Retinal pigment epithelial cell (primary cell): Measurements from ENCODE around the gene WASF2.
"Not testable (repeated sequence)": the region's sequence is repeated elsewhere in the genome, so short reads cannot be mapped to it uniquely, and the experiment has no call there.

Experiments
- DNase-seq: peaks from one replicate; pipeline ENCODE4 v3.0.0-alpha.2; 2010; ENCODE audit warnings: low read depth
- H3K4me3 ChIP-seq: 2 replicates; pipeline ENCODE4 v1.5.1; 2011; ENCODE audit warnings: mild to moderate bottlenecking, low read length, control low read depth, moderate library complexity
- CTCF ChIP-seq: conservative IDR thresholded peaks from 2 replicates; pipeline ENCODE4 v1.5.1; 2011; ENCODE audit warnings: low read depth, low read length, control low read depth, inconsistent platforms

Gene WASF2, protein sequence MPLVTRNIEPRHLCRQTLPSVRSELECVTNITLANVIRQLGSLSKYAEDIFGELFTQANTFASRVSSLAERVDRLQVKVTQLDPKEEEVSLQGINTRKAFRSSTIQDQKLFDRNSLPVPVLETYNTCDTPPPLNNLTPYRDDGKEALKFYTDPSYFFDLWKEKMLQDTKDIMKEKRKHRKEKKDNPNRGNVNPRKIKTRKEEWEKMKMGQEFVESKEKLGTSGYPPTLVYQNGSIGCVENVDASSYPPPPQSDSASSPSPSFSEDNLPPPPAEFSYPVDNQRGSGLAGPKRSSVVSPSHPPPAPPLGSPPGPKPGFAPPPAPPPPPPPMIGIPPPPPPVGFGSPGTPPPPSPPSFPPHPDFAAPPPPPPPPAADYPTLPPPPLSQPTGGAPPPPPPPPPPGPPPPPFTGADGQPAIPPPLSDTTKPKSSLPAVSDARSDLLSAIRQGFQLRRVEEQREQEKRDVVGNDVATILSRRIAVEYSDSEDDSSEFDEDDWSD

GRCh38 chr1:27489973-27490741 is at the start of gene WASF2:
WASF2 (minus strand) TSS chr1:27490167; CDS start chr1:27428890, 61,277 bp downstream.
- TF ChIP-seq CTCF, result no peak
- peak within 1 kb of the TSS; percentile 84 for H3K4me3 ChIP-seq
- peak; percentile 87 for DNase-seq

DNA sequence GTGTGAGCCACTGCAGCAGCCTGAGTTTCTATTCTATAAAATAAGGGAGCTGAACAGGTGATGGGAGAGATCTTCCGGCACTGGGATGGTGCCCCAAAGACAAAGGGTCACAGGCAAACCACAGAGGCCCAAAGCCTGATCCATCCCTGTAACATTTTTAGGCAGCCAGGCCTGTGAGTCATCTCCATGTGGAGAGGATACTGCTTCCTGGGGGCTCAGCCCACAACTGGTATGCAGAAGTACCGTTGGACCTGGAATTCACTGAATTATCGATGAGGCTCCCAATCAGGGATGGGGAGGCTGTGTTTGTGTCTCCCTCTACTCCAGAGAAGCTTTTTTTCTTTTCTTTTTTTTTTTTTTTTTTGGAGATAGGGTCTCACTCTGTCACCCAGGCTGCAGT is 48.8 kb upstream of the WASF2 start:
- no peak overlapping the region for H3K4me3 ChIP-seq
- no peak for DNase-seq
- no peak for TF ChIP-seq CTCF

DNA sequence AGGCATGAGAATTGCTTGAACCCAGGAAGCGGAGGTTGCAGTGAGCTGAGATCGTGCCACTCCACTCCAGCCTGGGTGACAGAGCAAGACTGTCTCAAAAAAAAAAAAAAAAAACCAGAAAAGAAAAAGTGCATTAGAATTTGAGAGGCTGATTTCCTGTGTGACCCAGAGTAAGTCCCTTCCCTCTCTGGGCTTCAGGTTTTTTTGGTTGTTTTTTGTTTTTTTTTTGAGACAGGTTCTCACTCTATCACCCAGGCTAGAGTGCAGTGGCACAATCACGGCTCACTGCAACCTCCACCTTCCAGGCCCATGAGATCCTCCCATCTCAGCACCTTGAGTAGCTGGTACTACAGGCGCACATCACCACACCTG is 48.3 kb upstream of the WASF2 start:
- DNase-seq, H3K4me3 ChIP-seq: not testable (repeated sequence)

GRCh38 chr1:27536767-27537166 is 46.8 kb upstream of the WASF2 start:
- TF ChIP-seq CTCF, result peak; percentile 17
- H3K4me3 ChIP-seq, result no peak overlapping the region
- peak; percentile 93 for DNase-seq

DNA sequence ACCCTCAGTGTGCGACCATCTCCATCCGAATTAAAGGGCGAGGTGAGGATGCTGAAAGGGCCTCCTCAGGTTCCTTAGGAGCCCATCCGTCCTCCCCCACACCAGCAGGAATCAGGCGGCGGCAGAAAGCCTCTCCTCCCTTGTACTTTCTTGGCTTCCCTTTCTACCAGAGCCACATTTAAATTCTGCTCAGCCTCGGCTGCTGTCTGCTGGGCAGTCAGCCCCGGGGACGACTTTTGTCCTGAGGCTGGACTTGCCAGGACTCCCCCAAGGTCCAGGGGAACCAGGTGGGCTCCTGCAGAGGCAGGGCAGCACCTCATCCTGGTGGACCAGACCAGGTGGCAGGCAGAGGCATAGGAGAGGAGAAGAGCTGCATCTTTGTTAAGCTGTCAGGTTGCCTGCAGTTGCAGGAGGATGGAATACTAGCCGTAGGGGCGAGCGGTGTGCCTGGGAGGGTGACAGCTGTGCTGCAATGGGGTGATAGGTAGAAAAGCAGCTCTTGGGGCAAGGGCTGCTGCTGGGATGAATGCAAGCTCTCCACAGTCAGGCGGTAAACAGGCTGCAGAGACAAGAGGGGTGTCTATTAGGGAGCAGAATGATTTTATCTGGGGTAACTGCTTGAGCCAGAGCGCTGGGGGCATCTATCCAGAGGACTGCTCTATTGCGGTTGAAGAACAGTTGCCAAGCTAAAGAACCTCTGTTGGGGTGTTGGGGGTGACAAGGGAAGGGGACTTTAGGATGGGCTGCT is 46.2 kb upstream of the WASF2 start:
- H3K4me3 ChIP-seq, result no peak overlapping the region
- no peak for DNase-seq
- no peak for TF ChIP-seq CTCF

- H3K4me3 ChIP-seq, result no peak overlapping the region
- no peak for TF ChIP-seq CTCF
- DNase-seq, result no peak
Observed at GRCh38 chr1:27535386-27535785, 45.4 kb upstream of the WASF2 start.
